Measurements from ENCODE around the gene ZDHHC15.
"Not testable (repeated sequence)": the region's sequence is repeated elsewhere in the genome, so short reads cannot be mapped to it uniquely, and the experiment has no call there.

GRCh38 chrX:75348601-75349000 is 174.2 kb downstream of the ZDHHC15 start:
- TF ChIP-seq CTCF (conservative IDR thresholded peaks at IDR 0.05; ENCODE audit: low read length); EZH2phosphoT487 (IDR thresholded peaks at IDR 0.05; ENCODE audit: borderline replicate concordance, low read depth, low read length): not testable (repeated sequence)
